Raji (cell line): ENCODE results near the gene PEX12.

Experiments
- POLR2A ChIP-seq: IDR thresholded peaks from 2 replicates; pipeline ENCODE4 v1.6.1; 2011; ENCODE audit warnings: low read depth, low read length, control low read depth; ENCODE audit not compliant: insufficient read depth

PEX12 gene

GRCh38 chr17:35578197-35578928 is at the start of gene PEX12:
Gene PEX12 (minus strand): TSS chr17:35578571. CDS start chr17:35578021, 550 bp downstream.
- TF ChIP-seq POLR2A: peak; percentile 89

- TF ChIP-seq POLR2A: no peak
Measured at GRCh38 chr17:35627417-35627816, 49.0 kb upstream of the PEX12 start.

DNA sequence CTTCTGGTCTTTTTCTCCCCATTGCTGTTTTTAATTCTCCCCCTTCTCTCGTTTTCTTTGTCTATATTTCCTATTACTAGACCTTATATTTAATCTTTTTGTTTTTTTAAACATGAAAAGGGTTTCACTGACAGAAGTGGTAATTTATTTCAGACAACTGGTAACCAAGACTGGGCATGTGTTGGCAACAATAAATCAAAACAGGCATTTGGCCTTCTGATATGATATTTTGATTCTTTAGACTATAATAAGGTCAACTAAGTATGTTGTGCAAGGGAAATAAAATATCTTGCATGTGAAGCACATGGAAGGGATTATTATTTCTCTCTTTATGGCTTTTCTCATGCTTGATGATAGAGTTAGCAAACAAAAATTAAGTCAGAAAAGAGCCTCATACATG is 43.4 kb upstream of the PEX12 start:
- no peak for TF ChIP-seq POLR2A

GRCh38 chr17:35618628-35619027 is 40.3 kb upstream of the PEX12 start:
- no peak for TF ChIP-seq POLR2A

GRCh38 chr17:35617505-35617904 is 39.1 kb upstream of the PEX12 start:
- no peak for TF ChIP-seq POLR2A

DNA sequence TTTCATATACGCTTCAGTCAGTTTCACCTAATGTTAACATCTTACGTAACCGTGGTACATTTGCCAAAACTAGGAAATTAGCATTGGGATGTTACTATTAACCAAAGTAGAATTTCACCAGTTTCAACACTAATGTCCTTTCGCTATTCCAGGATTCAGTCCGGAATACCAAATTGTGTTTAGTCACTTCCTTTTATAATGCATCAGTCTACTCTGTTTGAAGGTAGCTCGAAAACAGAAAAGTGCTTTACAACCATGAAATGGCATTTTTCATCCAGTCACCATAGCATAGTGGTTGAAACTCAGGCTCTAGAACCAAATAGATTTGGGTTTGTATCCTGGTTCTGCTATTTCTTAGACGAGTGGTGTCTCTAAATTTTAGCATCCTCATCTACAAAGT is 38.2 kb upstream of the PEX12 start:
- TF ChIP-seq POLR2A: no peak

- no peak for TF ChIP-seq POLR2A
Measured at GRCh38 chr17:35614810-35615209, 36.4 kb upstream of the PEX12 start.

GRCh38 chr17:35612924-35613521 is 34.7 kb upstream of the PEX12 start:
- no peak for TF ChIP-seq POLR2A

- no peak for TF ChIP-seq POLR2A
Measured at GRCh38 chr17:35609831-35610230, 31.5 kb upstream of the PEX12 start.

DNA sequence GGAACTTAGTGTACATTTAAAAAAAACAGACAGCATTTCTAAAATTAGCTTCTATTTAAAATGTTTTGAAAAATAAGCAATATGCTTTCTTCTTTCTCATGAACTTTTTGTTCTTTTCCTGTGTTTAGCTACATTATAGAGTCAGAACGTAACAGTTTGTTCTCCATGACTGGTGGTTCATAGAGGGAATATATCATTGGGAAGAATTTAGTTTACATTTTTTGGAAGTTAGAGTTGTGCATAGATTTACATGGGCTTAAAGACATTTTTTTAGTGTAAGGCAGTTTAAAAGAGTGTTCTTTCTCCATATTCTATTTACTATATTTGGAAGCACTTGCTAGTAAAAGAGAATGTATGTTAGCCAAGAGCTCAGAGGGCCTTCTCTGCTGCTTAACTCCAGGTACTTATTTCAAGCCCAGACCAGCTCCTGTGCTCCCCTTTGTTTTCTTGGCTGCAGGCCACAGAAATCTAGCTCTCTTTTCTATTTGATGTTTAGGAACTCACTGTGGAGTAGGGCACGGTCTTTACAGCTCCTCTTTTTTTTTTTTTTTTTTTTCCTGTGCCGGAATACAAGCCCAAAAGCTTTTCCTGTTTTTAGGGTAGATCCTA is 29.0 kb upstream of the PEX12 start:
- no peak for TF ChIP-seq POLR2A

DNA sequence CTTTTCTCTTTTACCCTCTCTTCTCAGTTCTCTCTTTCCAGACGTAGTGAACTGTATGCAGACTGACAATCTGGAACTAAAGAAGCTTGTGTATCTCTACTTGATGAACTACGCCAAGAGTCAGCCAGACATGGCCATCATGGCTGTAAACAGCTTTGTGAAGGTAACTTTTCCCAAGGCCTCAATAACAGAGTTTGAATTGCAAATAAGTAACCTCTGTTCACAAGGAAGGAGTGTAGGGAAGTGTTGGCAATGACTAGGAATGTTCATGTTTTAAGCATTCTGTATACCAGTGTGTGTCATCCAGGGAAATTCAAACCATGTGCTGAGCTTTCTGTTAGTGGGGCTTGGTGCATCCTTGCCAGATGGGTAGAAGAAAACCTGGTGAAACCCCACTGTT is 27.3 kb upstream of the PEX12 start:
- TF ChIP-seq POLR2A: no peak

DNA sequence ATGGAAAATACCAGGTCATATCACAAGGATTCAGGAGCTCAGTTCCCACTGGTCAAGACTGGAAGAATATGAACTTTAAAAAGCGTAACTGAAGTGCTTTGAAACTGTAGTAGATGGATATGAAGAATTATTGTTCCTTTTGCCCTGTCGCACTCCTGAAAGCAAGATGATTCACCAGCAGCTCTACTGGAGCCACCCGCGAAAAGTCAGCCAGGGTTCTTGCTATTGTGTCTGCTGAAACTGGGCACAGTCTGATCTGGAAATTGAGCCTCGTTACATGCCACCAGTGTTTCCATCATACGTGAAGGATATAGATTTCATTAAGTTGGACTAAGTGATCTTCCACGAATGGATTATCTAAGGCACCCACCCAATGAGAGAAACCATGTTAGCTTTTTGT is 25.3 kb upstream of the PEX12 start:
- no peak for TF ChIP-seq POLR2A

DNA sequence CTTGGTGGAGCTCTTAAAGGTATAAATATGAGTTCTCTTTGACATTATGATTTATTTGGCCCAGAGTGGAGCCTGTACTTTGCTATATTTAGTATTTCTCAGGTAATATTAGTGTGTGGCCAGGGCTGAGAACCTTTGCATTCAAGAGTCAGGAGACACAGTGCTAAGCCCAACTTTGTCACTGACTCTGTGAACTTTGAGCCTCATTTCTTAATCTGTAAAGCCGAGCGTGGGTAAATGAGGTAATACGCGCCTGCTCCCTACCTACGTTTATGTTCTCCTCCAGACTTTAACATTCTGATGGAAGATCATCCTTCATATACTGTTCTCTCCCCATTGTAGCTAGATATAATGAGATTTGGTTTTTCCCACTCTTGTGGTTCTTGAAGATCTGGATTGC is 19.2 kb upstream of the PEX12 start:
- no peak for TF ChIP-seq POLR2A

GRCh38 chr17:35596530-35597233 is 18.3 kb upstream of the PEX12 start:
- TF ChIP-seq POLR2A: no peak

GRCh38 chr17:35596072-35596471 is 17.7 kb upstream of the PEX12 start:
- no peak for TF ChIP-seq POLR2A
